Activated effector memory CD4-positive, alpha-beta T cell treated with Interleukin-2 at 50 U/mL for 16 hours (primary cell): ENCODE results near the gene RCBTB2.
A peak's percentile ranks its signal among the peaks of the same experiment; 100 is the strongest.

Experiments
- DNase-seq: peaks from one replicate; pipeline ENCODE4 v3.0.0-alpha.2; 2020

The RCBTB2 gene

GRCh38 chr13:48562296-48563066 lies 29.6 kb upstream of the RCBTB2 start:
- peak; percentile 50 for DNase-seq

DNA sequence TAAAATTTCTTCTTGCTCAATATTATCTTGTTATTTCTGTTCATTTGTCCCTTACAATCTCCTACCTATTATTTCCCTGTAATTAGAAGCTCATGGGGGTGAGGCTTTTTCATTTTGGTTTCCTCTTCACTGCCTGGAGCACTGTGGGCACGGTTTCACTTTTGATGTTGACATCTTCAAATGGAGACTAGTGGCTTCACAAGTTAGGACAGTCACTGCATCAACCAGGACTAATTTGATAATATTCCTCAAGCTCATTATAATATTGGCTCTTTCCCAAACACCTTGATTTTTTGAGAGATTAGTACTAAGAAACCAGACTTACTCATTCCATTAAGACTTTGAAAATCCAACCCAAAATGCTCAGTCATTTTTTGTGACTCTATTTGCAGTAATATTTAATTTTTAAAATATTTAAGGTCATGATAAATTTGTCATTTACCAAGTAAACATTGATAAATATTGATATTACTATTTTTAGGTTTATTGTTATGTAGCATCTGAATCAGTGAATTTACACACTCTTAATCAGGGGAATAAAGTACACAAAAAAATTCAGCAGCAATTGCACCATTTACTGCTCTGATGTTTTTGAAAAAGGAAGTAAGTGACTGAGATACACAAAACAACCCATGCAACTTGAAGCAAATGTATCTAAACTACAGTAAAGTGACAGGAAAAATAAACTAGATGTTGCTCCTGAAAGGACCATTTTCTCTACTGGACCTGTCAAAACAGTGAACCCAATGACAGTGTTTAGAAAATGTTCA lies 28.8 kb upstream of the RCBTB2 start:
- DNase-seq, result no peak

DNA sequence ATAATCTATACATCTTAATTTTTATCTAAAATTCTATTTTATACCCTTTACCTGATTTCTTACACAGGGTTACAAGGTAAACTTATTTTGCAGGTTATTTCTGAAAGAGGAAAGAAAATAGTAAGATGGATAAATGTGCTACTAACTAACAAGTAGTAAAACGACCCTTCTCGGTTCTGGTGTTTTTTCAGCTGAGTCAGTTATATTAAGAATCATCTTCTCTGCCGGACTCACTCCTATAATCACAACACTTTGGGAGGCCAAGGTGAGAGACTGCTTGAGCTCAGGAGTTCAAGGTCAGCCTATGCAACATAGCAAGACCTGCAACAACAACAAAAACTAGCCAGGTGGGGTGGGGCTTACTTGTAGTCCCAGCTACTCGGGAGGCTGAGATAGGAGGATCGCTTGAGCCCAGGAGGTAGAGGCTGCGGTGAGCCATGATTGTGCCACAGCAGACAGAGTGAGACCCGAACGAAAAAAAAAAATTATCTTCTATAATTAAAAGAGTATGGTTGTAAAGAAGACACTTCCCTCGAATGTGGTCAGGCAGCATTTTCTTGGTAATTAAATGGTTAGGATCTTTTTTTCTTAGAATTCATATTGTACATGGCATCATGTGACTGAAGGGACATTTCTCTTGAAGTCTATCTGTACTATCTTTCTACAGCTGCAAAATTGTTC lies 27.9 kb upstream of the RCBTB2 start:
- no peak for DNase-seq

GRCh38 chr13:48559638-48560320 lies 26.9 kb upstream of the RCBTB2 start:
- DNase-seq, result no peak

GRCh38 chr13:48556817-48557216 lies 23.9 kb upstream of the RCBTB2 start:
- DNase-seq, result no peak

DNA sequence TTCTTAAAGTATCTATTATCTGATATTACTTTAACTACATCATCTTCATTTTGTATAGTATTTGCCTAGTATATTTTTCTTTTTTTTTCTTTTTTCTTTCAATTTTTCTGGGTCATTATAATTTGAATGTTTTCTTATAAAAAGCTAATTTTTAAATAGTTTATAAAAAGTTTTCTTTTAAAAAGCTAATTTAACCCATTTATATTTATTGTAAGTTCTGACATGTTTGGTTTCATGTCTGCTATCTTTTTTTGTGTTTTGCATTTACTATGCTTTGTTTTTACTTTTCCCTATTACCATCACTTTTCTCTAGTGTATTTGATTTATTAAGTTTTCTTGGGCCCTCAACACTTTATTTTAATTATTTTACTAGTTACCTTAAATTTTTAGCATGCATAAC lies 22.6 kb upstream of the RCBTB2 start:
- no peak for DNase-seq

DNA sequence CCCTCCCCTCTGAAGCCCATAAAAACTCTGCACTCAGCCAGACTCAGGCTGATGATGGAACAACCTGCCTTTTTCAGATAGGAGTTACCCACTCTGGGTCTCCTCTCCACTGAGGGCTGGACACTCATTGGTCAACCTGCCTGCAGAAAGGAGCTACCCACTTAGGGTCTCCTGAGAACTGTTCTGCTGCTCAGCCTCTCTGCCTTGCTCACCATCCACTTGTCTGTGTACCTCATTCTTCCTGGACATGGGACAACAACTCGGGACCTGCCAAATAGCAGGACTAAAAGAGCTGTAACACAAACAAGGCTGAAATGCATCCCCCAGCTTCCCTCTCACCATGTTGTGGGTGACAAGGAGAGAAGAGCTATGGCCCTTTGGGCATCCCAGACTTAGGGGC lies 18.4 kb upstream of the RCBTB2 start:
- DNase-seq, result no peak

DNA sequence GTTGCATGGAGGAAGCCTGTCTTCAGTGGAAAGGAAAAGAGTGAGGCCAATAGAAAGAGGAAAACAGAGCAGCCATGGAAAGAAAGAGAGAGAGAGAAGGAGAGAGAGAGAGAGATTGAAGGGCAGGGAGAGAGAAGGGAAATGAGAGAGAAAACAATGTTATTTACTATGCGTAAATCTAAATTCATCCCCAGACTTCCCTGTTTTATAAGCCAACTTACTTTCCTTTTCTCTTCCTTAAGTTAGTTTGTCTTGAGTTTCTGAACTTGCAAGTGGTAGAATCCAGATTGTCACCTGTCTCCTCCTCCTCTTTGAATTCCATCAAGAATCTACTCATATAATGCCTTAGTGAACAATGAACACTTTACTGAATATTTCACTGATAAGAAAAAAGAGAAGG lies 16.8 kb upstream of the RCBTB2 start:
- DNase-seq, result no peak

DNA sequence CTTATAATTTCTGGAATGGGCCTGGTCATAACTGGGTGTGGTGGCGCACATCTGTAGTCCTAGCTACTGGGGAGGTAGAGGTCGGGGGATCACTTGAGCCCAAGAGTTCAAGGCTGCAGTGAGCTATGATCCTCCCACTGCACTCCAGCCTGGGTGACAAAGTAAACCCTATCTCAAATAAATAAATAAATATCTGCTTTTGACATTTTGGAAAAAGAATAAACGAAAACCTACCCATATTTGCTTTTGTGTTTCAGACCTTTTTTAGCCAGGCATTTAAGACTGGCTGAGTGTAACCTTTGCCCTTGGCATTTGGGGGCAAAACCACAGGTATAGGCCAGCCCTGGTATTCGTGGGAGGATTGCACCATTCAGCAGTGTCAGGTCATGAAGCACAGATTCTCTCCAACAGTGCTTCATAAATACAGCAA lies 14.8 kb upstream of the RCBTB2 start:
- no peak for DNase-seq

GRCh38 chr13:48545608-48546007 lies 12.7 kb upstream of the RCBTB2 start:
- no peak for DNase-seq

- no peak for DNase-seq
These were observed 9.9 kb upstream of the RCBTB2 start for GRCh38 chr13:48542581-48543341.

- no peak for DNase-seq
These were observed 9.3 kb upstream of the RCBTB2 start for GRCh38 chr13:48542138-48542537.

DNA sequence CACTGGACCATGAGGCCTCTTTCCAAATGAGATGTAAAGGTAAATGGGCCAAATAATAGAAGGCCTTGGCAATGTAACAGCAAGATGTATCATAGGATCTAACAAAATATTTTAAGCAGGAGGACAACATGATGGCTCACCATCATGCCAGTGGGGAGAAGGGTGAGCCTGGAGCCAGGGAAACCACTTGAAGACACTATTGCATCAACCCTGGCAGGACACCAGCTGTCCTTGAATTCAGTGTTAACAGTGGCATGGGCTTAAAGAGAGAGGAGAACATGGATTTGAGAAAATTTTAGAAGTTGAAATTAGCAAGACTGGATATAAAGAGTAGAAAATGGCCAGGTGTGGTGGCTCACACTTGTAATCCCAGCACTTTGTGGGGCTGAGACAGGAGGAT lies 6.7 kb upstream of the RCBTB2 start:
- DNase-seq, result no peak

DNA sequence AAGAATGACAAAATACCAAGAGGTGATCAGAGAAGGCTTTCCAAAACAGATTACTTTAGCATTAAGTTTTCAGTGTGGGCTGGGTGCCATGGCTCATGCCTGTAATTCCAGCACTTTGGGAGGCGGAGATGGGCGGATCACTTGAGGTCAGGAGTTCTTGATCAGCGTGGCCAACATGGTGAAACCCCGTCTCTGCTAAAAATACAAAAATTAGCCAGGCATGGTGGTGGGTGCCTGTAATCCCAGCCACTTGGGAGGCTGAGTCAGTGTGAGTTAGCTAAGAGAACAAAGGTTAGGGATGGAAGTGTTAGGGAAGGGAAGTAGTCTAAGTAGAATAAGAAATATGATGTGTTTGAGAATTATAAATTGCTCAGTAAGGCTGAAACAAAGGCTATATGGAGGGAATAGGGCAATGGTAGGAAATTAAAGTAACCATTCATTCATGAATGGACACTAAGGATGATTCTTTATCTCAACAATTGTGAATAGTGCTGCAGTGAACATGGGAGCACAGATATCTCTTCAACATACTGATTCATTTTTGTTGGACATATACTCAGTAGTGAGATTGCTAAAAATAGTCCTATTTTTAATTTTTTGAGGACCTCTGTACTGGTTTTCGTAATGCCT lies 3.9 kb upstream of the RCBTB2 start:
- DNase-seq, result no peak

- DNase-seq, result no peak
These were observed 2.9 kb upstream of the RCBTB2 start for GRCh38 chr13:48535766-48536165.

GRCh38 chr13:48534911-48535501 lies 2.1 kb upstream of the RCBTB2 start:
- DNase-seq, result no peak

- no peak for DNase-seq
These were observed 1.2 kb upstream of the RCBTB2 start for GRCh38 chr13:48533961-48534600.

- DNase-seq, result no peak
These were observed 699 bp downstream of the RCBTB2 start for GRCh38 chr13:48532256-48532505.

DNA sequence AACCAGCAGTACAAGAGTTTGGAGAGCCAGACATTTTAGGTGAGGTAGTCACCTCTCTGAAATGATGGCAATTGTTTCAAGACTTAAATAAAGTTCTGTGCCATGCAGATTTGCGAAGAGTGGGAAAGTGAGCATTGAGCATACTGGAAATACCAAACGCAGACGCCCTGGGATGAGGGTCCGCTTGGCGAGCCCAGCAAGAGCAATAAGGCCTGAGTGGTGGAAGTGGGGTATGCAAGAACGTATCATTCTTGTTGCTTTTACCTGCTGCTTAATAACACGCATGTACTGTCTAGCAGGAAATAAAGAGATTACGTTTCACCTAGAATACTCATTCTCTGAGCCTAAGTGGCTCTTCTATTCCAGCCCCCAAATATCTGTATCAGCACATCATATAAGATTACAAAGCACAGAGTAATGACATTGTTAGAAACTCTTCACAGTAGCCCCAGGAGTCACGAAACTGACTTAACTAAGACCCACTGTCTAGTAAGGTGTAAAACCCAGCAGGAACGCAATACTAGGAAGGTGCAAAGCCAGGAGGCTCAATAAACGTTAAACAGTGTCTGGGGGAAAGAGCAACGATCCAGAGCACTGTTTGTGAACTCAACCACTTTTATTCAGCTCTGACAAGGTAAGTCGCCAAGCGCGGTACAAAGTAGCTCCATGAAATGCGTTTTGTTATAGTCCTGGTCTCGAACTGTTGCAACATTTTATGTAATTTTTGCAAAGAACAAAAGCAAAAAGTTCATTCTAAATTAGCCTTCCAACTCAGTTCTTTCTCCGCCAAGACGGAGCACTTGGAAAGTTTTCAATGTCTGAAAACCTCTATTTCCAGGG lies 1.2 kb downstream of the RCBTB2 start:
- peak; percentile 15 for DNase-seq

GRCh38 chr13:48530833-48531232 lies 2.0 kb downstream of the RCBTB2 start:
- DNase-seq, result no peak
